ENCODE results near the gene SELENON.
"Not testable (repeated sequence)": the region's sequence is repeated elsewhere in the genome, so short reads cannot be mapped to it uniquely, and the experiment has no call there.

The SELENON gene

DNA sequence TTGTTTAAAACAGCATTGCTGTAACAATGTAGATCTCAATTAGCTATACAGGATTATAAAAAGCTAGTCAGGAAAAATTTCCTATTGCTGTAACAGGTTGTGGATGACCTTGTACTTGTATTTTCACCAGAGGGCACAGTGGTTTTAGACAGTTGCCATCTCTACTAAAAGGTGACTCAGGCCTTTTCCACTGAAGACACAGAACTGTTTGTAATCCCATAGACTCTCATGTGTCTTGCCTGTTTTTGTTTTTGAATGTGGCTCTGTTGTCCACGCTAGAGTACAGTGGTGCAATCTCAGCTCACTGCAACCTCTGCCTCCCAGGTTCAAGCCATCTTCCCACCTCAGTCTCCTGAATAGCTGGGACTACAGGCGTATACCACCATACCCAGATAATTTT is 25.6 kb downstream of the SELENON start:
- Histone ChIP-seq H3K9me3 (ENCODE audit: insufficient read depth, low read depth, low read length) (no peaks in the 10 kb centered on the region), H3K9ac (ENCODE audit: low read depth, low read length) (no peak overlapping the region), H3K27me3 (ENCODE audit: insufficient read depth, low read length) (peaks cover 4% of the 10 kb centered on the region; the same call in 1 of the 2 replicates), H3K4me1 (ENCODE audit: insufficient read depth, low read length) (peaks cover 6% of the 10 kb centered on the region), H3K27ac (ENCODE audit: low read depth, low read length) (no peak overlapping the region), H3K36me3 (ENCODE audit: insufficient read depth, low read length) (peaks cover 37% of the 10 kb centered on the region), H3K4me3 (ENCODE audit: low read length) (no peak overlapping the region)
- WGBS: 95% methylated on average over 1 of the region's 2 CpGs

DNA sequence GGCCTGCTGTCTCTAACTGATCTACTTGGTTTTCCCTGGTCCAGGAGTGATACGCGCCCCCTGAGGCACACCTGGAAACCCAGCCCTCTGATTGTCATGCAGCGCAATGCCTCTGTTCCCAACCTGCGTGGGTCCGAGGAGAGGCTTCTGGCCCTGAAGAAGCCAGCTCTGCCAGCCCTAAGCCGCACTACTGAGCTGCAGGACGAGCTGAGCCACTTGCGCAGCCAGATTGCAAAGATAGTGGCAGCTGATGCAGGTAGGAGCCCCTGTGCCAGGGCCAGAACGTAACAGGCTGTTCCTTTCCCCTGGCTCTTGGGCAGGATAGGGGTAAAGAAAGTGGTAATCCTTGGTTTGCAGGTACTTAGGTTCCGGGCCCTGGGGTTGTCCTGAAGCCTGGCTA is 26.6 kb downstream of the SELENON start:
- H3K27ac ChIP-seq (ENCODE audit: low read depth, low read length): no peak overlapping the region

DNA sequence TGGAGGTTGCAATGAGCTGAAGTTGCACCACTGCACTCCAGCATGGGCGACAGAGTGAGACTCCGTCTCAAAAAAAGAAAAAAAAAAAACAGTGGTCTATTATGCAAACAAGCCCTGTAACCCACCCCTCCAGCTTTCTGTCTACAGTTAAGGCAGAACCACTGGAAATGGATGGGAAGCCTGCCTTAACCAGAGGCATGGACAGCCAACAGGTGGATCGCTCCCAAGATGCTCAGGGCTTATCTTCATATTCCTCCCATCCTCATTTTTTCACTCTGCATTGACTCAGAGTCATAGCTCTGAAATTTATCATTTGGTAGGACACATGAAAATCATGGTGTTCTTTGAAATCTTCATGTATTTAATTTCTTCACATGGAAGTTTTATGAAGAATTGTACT is 28.5 kb downstream of the SELENON start:
- H3K27me3 ChIP-seq (ENCODE audit: insufficient read depth, low read length): no peaks in the 10 kb centered on the region
- 97% methylated on average over 3 of the region's 3 CpGs for WGBS

More for the DNA sequence above, 26.6 kb downstream of the SELENON start:
- H3K36me3 ChIP-seq (ENCODE audit: insufficient read depth, low read length): peaks cover 46% of the 10 kb centered on the region
- H3K4me1 ChIP-seq (ENCODE audit: insufficient read depth, low read length): no peaks in the 10 kb centered on the region
- H3K9ac ChIP-seq (ENCODE audit: low read depth, low read length): no peak overlapping the region
- WGBS: 95% methylated on average over 10 of the region's 10 CpGs
- no peaks in the 10 kb centered on the region for H3K9me3 ChIP-seq (ENCODE audit: insufficient read depth, low read depth, low read length)
- no peaks in the 10 kb centered on the region for H3K27me3 ChIP-seq (ENCODE audit: insufficient read depth, low read length)
- no peak overlapping the region for H3K4me3 ChIP-seq (ENCODE audit: low read length)

DNA sequence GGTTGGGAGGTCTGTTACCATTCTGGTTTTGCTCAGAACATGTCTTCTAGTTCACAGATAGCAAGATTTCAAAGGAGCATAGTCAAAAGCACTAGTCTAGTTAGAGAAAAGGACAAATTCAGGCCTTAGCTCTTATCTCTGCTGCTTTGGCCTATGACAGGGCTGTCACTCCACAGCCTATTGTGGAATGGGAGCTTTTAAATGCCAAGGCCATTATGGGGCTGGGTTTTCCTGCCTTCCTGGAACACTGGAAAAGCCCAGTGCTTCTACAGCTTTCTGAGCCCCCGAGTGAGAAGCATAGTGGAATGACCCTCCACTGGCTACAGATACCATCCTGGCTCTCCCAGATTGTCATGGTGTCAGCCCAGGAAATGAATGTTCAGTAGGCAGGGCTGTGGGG is 29.1 kb downstream of the SELENON start:
- peaks cover 71% of the 10 kb centered on the region for H3K36me3 ChIP-seq (ENCODE audit: insufficient read depth, low read length)
- H3K27ac ChIP-seq (ENCODE audit: low read depth, low read length): no peak overlapping the region
- no peaks in the 10 kb centered on the region for H3K27me3 ChIP-seq (ENCODE audit: insufficient read depth, low read length)
- H3K4me3 ChIP-seq (ENCODE audit: low read length): no peak overlapping the region
- H3K9me3 ChIP-seq (ENCODE audit: insufficient read depth, low read depth, low read length): no peaks in the 10 kb centered on the region
- no peak overlapping the region for H3K9ac ChIP-seq (ENCODE audit: low read depth, low read length)
- H3K4me1 ChIP-seq (ENCODE audit: insufficient read depth, low read length): no peaks in the 10 kb centered on the region
- 81% methylated on average over 1 of the region's 1 CpG for WGBS

More for the DNA sequence above, 28.5 kb downstream of the SELENON start:
- H3K4me3 ChIP-seq (ENCODE audit: low read length): no peak overlapping the region
- H3K9me3 ChIP-seq (ENCODE audit: insufficient read depth, low read depth, low read length): no peaks in the 10 kb centered on the region
- no peak overlapping the region for H3K27ac ChIP-seq (ENCODE audit: low read depth, low read length)
- no peaks in the 10 kb centered on the region for H3K4me1 ChIP-seq (ENCODE audit: insufficient read depth, low read length)
- peaks cover 66% of the 10 kb centered on the region for H3K36me3 ChIP-seq (ENCODE audit: insufficient read depth, low read length)
- H3K9ac ChIP-seq (ENCODE audit: low read depth, low read length): no peak overlapping the region

DNA sequence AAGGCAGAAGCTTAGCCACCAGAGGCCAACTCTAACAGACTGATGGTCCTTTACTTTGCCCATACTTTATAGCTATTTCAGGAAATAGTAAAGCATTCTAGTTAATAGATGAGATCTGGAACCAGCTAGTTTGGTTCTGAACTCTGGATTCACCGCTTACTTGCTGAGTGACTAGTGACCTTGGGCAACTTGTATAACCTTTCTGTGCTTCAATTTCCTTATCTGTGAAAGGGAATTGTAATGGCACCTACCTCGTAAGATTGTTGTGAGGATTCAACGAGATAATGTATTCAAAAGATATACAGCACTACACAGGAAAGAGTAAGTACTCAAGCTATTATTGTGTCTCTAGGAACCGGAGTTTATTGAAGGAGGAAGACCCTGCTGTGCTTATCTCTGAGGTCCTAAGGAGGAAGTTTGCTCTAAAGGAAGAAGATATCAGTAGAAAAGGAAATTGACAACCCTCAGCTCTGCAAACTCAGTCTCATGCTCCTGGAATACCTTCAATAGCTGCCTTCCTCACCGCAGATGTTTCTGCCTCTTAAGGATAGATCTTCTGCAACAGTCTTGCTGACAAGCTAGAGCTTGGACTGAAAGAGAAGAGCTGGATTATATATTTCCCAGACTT is 31.7 kb downstream of the SELENON start:
- H3K4me3 ChIP-seq (ENCODE audit: low read length): no peak overlapping the region
- H3K27ac ChIP-seq (ENCODE audit: low read depth, low read length): no peak overlapping the region
- H3K27me3 ChIP-seq (ENCODE audit: insufficient read depth, low read length): no peaks in the 10 kb centered on the region
- WGBS: 80% methylated on average over 5 of the region's 5 CpGs
- H3K9ac ChIP-seq (ENCODE audit: low read depth, low read length): no peak overlapping the region
- no peaks in the 10 kb centered on the region for H3K9me3 ChIP-seq (ENCODE audit: insufficient read depth, low read depth, low read length)
- H3K36me3 ChIP-seq (ENCODE audit: insufficient read depth, low read length): peaks cover 94% of the 10 kb centered on the region
- no peaks in the 10 kb centered on the region for H3K4me1 ChIP-seq (ENCODE audit: insufficient read depth, low read length)

DNA sequence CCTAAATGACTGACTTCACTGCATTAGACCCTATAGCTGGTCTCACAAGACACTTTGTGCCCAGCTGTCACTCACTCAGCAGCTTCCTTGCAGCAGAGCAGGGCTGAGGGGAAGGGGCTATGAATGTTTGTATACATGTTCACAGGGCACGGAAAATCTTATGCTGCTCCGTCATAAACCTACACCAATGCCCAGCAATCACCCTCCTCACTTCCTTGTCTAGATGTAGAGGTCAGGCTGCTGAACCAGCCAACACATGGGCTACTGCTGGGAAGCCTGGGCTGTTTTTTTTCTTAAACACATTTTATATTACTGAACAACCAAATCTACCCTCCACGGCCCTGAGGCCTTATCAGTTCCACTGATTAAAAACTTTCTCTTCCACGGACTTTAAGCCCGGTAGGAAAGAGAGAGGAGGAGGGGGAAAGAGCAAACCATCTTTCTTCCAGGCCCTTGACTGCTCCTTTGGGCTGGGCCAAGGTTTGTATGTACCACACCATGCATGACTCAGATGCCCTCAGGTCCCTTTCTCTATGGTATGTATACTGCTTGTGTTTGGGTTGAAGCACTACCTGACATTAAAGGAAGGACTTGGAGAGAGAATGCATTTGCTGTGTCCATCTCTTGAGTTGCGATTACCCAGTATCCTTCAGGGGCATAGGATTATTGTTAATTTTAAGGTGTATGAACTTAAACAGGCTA is 32.5 kb downstream of the SELENON start:
- WGBS: 89% methylated on average over 6 of the region's 6 CpGs
- peaks cover 2% of the 10 kb centered on the region; the same call in 1 of the 2 replicates for H3K4me1 ChIP-seq (ENCODE audit: insufficient read depth, low read length)
- peaks cover 95% of the 10 kb centered on the region for H3K36me3 ChIP-seq (ENCODE audit: insufficient read depth, low read length)
- no peak overlapping the region for H3K9ac ChIP-seq (ENCODE audit: low read depth, low read length)
- no peak overlapping the region for H3K4me3 ChIP-seq (ENCODE audit: low read length)
- H3K27me3 ChIP-seq (ENCODE audit: insufficient read depth, low read length): no peaks in the 10 kb centered on the region
- H3K9me3 ChIP-seq (ENCODE audit: insufficient read depth, low read depth, low read length): no peaks in the 10 kb centered on the region
- H3K27ac ChIP-seq (ENCODE audit: low read depth, low read length): no peak overlapping the region

DNA sequence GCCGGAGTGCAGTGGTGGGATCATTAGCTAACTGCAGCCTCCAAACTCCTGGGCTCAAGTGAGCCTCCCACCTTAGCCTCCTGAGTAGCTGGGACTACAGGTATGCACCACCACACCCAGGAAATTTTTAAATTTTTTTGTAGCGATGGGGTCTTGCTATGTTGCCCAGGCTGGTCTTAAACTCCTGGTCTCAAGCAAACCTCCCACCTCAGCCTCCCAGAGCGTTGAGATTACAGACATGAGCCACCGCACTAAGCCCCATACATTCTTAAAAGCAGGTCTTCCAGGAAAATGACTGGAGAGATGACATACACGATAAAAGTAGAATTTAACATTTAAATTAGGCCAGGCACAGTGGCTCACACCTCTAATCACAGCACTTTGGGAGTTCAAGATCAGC is 33.2 kb downstream of the SELENON start:
- Histone ChIP-seq H3K9ac (ENCODE audit: low read depth, low read length) (no peak overlapping the region), H3K27ac (ENCODE audit: low read depth, low read length) (no peak overlapping the region), H3K9me3 (ENCODE audit: insufficient read depth, low read depth, low read length) (no peaks in the 10 kb centered on the region), H3K4me1 (ENCODE audit: insufficient read depth, low read length) (peaks cover 2% of the 10 kb centered on the region; the same call in 1 of the 2 replicates), H3K27me3 (ENCODE audit: insufficient read depth, low read length) (no peaks in the 10 kb centered on the region), H3K36me3 (ENCODE audit: insufficient read depth, low read length) (peaks cover 89% of the 10 kb centered on the region), H3K4me3 (ENCODE audit: low read length) (no peak overlapping the region)
- WGBS: over 99% methylated on average over 5 of the region's 5 CpGs

DNA sequence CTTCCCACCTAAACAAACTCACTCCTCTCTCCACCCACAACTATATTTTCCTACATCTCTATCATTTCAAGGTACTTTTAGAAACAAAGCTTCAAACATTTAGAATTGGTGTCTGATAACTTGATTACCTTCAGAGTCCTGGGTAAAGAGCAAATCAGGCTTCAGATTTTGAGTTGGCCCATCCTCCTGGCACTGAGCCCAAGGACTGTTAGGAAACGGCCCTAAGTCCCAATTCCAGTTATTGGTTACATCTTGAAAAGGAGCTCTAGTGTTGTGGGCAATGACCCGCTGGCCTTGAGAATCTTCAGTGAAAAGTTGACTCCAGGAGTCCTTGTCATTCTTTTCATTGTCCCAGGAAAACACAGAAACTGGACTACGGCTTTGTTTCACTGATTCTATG is 34.9 kb downstream of the SELENON start:
- Histone ChIP-seq H3K4me1 (ENCODE audit: insufficient read depth, low read length) (peaks cover 2% of the 10 kb centered on the region; the same call in 1 of the 2 replicates), H3K4me3 (ENCODE audit: low read length) (no peak overlapping the region), H3K27ac (ENCODE audit: low read depth, low read length) (no peak overlapping the region), H3K9me3 (ENCODE audit: insufficient read depth, low read depth, low read length) (no peaks in the 10 kb centered on the region), H3K9ac (ENCODE audit: low read depth, low read length) (no peak overlapping the region), H3K36me3 (ENCODE audit: insufficient read depth, low read length) (peaks cover 72% of the 10 kb centered on the region), H3K27me3 (ENCODE audit: insufficient read depth, low read length) (no peaks in the 10 kb centered on the region)
- WGBS: 94% methylated on average over 3 of the region's 3 CpGs

DNA sequence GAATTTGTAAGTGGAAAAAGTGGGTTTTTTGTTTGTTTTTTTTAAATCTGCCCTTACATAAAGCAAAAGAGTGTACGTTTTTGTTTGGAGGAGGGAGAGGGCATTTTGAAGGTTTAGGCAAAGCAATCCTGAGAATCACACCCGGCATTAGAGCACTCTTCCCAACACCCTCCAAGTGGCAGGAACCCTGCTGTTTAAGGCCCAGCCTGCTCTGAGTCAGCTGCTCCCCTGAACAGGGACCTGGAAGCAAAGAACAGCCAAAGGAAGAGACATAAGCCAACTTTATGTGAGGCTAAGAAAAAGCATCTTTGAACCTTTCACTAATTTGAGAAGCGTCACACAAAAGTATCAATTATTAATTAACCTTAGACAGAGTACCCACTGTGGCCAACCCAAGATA is 36.7 kb downstream of the SELENON start:
- no peak overlapping the region for H3K9ac ChIP-seq (ENCODE audit: low read depth, low read length)
- WGBS: 74% methylated on average over 3 of the region's 3 CpGs
- H3K4me1 ChIP-seq (ENCODE audit: insufficient read depth, low read length): peaks cover 2% of the 10 kb centered on the region; the same call in 1 of the 2 replicates
- H3K4me3 ChIP-seq (ENCODE audit: low read length): no peak overlapping the region
- H3K27me3 ChIP-seq (ENCODE audit: insufficient read depth, low read length): no peaks in the 10 kb centered on the region
- no peak overlapping the region for H3K27ac ChIP-seq (ENCODE audit: low read depth, low read length)
- H3K36me3 ChIP-seq (ENCODE audit: insufficient read depth, low read length): peaks cover 54% of the 10 kb centered on the region
- H3K9me3 ChIP-seq (ENCODE audit: insufficient read depth, low read depth, low read length): no peaks in the 10 kb centered on the region

DNA sequence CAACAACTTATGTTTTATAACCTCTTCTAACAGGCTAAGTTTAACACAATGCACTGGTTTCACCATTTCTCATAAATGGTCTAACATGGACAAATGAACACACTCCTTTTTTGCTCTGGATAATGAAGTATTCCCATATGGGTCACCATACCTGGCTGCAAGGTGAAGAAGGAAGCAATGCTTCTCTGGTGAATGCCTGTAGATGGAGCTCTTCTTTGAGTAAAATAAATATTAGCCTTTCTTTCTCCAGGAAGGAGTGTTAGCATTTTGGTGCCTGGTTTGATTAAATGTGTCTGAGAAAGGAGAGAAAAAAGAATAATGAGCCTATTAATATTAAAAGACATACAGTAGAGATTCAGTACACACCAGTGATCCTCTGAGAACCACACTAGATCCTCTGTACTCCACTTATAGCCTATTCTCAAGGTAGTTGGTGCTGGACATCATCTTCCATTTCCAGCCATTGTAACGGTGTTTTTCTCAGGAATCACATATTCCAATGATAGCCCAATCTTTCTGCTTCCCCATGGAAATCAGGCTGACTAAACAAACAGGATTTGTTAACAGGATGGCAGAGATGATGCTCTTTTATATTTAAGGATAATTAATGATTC is 37.4 kb downstream of the SELENON start:
- peaks cover 2% of the 10 kb centered on the region; the same call in 1 of the 2 replicates for H3K4me1 ChIP-seq (ENCODE audit: insufficient read depth, low read length)
- no peak overlapping the region for H3K27ac ChIP-seq (ENCODE audit: low read depth, low read length)
- H3K27me3 ChIP-seq (ENCODE audit: insufficient read depth, low read length): no peaks in the 10 kb centered on the region
- WGBS: 96% methylated on average over 1 of the region's 1 CpG
- H3K9ac ChIP-seq (ENCODE audit: low read depth, low read length): no peak overlapping the region
- no peaks in the 10 kb centered on the region for H3K9me3 ChIP-seq (ENCODE audit: insufficient read depth, low read depth, low read length)
- peaks cover 47% of the 10 kb centered on the region for H3K36me3 ChIP-seq (ENCODE audit: insufficient read depth, low read length)
- no peak overlapping the region for H3K4me3 ChIP-seq (ENCODE audit: low read length)

DNA sequence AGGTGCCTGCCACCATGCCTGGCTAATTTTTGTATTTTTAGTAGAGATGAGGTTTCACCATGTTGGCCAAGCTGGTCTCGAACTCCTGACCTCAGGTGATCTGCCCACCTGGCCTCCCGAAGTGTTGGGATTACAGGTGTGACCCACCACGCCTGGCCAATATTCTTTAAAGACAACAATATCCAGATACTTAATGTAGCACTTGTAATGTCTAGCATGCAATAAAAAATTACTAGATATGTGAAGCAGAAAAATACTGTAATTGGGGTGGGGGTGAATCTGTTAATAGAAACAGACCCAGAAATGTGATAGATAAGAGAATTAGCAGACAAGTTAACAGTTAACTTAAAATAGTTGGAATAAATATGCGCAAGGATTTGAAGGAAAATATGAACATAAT is 39.8 kb downstream of the SELENON start:
- H3K27ac ChIP-seq (ENCODE audit: low read depth, low read length); H3K27me3 ChIP-seq (ENCODE audit: insufficient read depth, low read length); H3K9me3 ChIP-seq (ENCODE audit: insufficient read depth, low read depth, low read length); H3K4me3 ChIP-seq (ENCODE audit: low read length); H3K9ac ChIP-seq (ENCODE audit: low read depth, low read length); H3K4me1 ChIP-seq (ENCODE audit: insufficient read depth, low read length): not testable (repeated sequence)
- H3K36me3 ChIP-seq (ENCODE audit: insufficient read depth, low read length): peaks cover 24% of the 10 kb centered on the region
- 95% methylated on average over 4 of the region's 4 CpGs for WGBS
